DMS 273 treated with DMSO at 0.1 percent for 48 hours (cell line): ENCODE data around the gene CACYBP.
"Not testable (repeated sequence)": the region's sequence is repeated elsewhere in the genome, so short reads cannot be mapped to it uniquely, and the experiment has no call there.

Experiments
- DNase-seq: peaks from one replicate; lab custom pipeline; 2025; lab: John Stamatoyannopoulos, UW

CACYBP gene

GRCh38 chr1:175009532-175009931, 9.8 kb downstream of the CACYBP start:
- no peak for DNase-seq

DNA sequence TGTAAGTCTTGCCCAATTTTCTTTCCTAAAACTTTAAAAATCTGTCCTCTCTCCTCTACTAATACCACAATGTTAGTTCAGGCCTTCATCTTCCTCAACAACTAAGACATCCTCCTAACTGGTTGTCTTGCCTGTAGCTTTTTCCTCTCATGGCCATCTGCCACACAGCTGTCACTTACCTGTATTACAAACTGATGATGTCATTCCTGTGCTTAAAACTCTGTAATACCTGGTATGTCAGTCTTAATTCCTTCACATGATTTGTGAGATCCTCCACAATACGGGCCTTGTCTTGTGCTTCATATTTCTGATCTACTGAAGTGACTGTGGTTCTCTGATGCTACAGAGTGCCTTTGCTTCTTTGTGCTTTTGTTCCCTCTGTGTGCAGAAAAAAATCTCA, 13.7 kb downstream of the CACYBP start:
- DNase-seq, result no peak

GRCh38 chr1:175015243-175015642, 15.5 kb downstream of the CACYBP start:
- no peak for DNase-seq

DNA sequence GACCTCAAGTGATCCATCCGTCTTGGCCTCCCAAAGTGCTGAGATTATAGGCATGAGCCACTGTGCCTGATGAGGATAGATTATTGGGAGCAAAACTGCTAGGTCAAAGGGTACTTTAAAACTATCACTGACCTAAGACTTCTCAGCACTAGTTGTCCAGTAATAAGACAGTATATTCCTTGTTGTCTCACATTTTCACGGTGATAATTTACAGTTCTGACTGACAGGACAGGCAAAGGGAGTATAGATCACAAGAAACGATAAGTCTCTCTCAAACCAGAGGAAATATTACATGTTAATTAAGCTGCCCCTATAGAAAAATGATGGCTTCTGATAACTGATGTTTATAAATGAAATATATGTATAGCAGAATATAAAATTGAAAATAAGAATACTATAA, 19.8 kb downstream of the CACYBP start:
- DNase-seq, result no peak

DNA sequence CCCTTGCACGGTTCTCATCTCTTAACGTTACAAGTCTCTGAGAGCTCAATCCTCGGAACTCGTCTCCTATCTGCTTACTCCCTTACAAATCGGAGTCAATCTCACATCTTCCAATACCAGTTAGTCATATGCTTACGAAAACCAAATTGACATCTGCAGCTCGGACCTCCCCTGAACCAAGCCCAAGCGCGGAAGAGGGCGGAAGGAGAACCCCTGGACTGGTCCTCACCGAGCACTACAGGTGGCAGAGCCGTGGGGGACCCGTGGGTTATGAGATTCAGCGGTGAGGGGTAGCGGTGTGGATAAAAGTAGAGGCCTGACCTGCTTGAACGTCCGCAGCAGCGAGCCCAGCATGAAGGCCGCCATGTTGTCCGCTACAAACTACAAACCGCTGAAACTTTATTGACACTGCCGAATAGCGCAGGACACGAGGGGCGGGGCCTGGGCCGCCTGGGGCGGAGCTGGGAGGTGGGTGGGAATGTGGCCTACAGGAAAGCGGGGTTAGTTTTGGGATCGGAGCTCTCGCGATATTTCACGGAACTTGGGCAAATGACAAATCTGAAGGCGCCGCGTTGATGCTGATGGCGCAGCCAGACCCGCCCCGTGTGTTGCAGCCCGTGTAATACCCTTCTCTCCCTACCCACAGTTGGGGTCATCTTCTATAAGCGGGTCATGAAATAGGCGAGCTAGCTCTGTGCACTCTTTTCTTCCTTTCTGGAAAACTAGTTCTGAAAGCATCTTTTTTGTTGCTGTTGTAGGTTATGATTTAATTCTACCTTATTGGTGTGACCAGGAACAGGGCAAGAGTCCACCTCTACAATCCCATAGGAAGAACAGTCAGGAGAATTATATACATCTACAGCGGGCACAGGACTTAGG, 23.5 kb downstream of the CACYBP start, which contains the start of gene MRPS14:
Gene MRPS14 (minus strand): TSS at position 383 of the 879 bp plus-strand sequence. CDS start 17 bp downstream, at position 366.
- peak; percentile 95 for DNase-seq

DNA sequence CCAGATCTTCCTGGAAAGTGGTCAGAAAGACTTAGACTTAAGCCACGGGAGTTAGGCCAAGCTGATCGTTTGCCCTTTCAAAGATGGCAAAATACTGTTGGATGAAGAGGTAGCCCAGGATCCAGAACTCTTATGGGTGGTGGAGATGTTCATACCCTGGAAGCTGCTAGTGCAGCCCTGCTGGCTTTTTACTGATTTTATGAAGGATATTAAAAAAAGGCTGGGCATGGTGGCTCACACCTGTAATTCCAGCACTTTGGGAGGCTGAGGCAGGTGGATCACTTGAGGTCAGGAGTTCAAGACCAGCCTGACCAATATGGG, 24.1 kb downstream of the CACYBP start:
- not testable (repeated sequence) for DNase-seq

DNA sequence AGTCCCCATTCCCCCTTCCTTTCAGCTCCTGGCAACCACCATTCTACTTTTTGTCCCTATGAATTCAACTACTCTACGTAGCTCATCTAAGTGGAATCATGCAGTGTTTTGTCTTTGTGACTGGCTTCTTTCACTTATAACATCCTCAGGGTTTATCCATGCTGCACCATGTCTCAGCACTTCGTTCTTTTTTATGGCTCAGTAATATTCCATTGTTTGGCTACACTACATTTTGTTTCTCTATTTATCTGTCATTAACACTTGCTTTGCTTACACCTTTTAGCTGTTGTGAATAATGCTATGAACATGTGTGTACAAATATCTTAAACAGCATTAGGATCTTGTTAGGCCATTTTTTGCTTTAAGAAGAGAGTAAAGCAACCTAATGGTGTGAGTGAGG, 25.0 kb downstream of the CACYBP start:
- DNase-seq, result no peak

- DNase-seq, result no peak
Measured at GRCh38 chr1:175033953-175034352, 34.2 kb downstream of the CACYBP start.

DNA sequence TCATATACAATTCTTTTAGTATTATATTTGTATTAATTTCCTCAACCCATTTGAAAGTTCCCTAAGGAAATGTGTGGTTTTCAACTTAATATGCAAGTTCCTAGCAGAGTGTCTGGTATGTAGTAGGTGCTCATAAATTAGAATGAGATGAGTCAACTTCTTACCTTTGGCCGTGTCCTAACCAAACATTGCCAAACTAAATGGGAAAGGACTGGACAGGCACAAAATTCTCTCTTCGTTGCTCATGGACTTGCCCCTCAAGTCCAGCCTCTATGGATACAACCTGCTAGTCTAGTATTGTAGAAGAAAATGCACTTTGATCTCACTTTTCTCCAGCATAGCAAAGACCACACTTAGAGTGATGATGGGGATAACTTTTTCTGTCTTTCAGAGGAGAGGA, 35.0 kb downstream of the CACYBP start:
- no peak for DNase-seq

DNA sequence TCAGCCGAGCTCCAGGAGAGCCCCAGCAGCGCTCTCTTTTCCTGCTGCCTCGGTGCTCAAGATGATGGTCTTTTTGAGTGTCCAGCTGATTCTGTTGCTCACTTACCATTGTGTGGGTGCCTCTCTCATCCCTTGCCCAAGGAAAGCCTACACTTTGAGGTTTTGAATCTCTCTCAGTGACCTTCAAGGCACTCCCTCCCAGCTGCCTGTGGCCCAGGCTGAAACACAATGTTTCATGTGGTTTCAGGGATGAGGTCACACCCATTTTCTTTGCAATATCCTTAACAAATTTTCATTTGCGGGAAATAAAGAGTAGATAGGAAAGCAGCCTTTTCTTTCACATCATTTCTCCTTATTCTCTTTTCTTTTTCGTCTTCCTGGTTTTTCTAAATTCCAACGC, 36.1 kb downstream of the CACYBP start:
- DNase-seq, result no peak

- no peak for DNase-seq
Measured at GRCh38 chr1:175036476-175036875, 36.7 kb downstream of the CACYBP start.

- DNase-seq, result no peak
Measured at GRCh38 chr1:175037416-175037815, 37.7 kb downstream of the CACYBP start.

DNA sequence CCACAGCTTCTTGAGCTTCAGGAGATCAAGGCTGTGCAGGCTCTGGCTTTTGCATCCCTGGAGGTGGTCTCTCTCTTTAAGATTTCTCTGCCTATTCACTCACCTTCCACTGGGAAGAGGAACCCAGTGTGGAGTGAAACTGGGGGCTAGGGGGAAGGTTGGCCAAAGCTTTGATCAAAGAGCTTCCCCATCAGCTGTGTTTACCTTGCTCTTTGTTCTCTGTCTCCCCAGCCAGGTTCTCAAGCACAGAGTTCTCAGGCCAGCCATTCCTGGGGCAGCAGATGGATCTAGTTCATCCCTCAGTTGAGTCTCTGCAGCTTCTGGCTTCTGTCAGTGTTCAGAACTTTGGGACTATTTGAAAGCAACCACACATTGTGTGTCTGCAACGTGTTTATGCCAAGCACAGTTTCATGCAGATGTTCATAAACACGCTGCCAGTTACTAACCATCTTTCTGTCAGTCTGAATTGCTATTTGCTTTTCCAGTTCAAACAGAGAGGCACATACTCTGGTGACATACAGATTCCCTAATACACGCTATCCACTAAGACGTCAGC, 40.7 kb downstream of the CACYBP start:
- no peak for DNase-seq

DNA sequence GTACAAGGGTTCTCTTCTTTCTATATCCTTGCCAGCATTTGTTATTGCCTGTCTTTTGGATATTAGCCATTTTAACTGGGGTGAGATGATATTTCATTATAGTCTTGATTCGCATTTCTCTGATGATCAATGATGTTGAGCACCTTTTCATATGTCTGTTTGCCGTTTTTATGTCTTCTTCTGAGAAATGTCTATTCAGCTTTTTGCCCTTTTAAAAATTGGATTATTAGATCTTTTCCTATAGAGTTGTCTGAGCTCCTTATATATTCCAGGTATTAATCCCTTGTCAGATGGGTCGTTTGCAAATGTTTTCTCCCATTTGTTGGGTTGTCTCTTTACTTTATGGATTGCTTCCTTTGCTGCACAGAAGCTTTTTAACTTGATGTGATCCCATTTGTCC, 42.9 kb downstream of the CACYBP start:
- no peak for DNase-seq

DNA sequence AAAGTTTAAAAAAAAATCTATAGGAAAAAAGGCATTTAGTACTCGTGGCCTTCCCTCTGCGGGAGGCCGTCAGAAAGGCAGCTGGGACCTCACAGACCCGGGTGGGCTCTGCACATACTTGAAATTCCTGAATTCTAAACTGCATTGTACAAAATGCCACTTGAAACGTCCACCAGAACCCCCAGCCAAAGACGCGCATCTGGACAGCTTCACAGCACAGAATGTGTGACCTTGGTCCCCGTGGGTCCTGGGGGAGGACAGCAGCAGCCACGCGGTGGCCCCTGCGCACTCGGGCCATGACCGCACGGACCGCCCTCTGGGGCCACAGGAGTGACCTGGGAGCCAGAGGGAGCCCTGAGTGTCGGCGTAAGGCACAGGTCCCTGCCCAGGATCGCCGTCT, 44.1 kb downstream of the CACYBP start:
- no peak for DNase-seq

DNA sequence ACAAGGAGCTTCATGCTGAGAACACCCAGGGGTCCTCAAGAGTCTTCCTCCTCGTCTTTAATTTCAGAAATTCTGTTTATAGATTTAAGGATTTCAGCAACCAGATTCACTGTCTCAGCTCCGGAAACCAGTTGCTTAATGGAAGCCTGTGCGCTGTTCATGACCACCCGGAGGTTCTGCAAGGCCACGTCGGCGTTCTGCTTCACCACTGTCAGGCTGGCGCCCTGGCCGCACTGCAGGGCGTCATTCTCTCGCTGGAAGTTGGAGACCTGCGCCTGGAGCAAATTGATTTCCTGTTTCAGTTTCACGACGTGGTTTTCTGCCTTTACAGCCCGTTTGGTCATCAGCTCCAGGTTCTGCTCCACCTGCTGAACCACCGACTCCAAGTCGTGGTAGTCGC, 44.8 kb downstream of the CACYBP start:
- DNase-seq, result not testable (repeated sequence)

DNA sequence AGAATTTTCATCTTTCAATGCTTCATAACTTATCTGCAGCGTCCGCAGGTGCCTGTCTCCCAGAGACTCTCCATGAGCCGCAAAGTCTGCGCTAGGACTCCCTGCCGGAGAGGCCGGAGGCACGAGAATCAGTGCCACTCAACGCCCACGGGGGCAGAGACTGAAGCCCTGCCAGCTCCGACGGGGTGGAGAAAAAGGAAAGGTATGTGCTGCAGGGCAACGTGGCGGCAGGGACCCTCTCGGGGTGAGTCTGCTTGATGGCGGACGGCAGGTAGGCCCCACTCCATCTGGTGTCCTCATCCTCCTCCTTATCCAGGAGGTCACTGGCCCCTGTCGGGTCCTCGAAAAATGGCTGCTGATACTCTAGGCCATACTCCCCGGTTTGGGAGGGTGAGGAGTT, 45.4 kb downstream of the CACYBP start:
- DNase-seq, result no peak

GRCh38 chr1:175045519-175045918, 45.8 kb downstream of the CACYBP start:
- DNase-seq, result no peak

DNA sequence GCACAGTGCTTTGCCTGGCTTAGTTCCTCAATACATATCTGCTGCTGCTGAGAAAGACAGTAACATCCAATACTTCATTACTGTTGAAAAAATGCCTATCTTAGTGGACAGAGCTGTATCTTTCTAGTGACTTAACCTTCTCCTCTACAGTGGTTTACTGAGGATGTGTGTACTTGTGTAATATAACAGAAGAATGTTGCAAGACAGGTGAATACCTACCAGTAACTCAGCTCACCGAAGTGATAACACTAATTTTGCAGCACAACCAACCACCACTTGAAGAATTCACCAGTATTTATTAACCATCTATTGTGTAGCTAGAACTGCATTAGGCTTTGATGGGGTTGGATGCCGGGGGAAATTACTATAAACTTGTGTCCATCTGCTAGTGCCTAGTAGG, 51.2 kb downstream of the CACYBP start:
- DNase-seq, result no peak

DNA sequence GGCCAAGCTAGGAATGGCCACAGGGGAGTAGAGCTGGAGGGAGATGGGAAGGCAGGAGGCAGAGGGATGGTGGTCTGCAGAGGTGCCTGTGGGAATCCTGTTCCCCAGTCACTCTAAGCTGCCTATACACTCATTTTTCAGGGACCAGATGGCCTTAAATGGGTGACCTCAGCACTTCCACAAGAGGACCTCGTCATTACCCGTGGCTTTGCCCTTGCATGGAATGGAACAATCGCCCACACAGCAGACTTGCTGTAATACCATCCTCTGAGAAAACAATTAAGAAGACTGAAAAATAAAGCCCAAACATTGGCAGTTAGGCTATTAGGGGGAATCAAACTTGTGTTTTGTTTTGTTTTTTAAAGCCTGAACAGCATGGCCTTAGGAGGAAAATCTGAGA, 55.0 kb downstream of the CACYBP start:
- no peak for DNase-seq
